Loucy (cell line): ENCODE results near the gene EP300.

Experiments
- H2AFZ ChIP-seq: fragments of 200-600 bp; sonication (generic); 2 replicates; pipeline ENCODE4 v1.6.0; 2016; ENCODE audit warnings: antibody characterized with exemption, mild to moderate bottlenecking, low read length, moderate library complexity
- H3F3A ChIP-seq: fragments of 200-600 bp; 2 replicates; pipeline ENCODE4 v1.6.0; 2016; ENCODE audit warnings: antibody characterized with exemption, low read depth, mild to moderate bottlenecking
- H3K27me3 ChIP-seq: fragments of 200-600 bp; sonication (generic); 2 replicates; pipeline ENCODE4 v1.6.1; 2014; ENCODE audit warnings: low read length, mild to moderate bottlenecking; ENCODE audit not compliant: insufficient read depth, poor library complexity, severe bottlenecking
- H3K36me3 ChIP-seq: fragments of 200-600 bp; sonication (generic); 2 replicates; pipeline ENCODE4 v1.6.1; 2016; ENCODE audit warnings: low read length; ENCODE audit not compliant: insufficient read depth
- H3K4me1 ChIP-seq: fragments of 200-600 bp; sonication (generic); 2 replicates; pipeline ENCODE4 v1.5.1; 2014; ENCODE audit warnings: low read length, mild to moderate bottlenecking; ENCODE audit not compliant: insufficient read depth, poor library complexity, severe bottlenecking
- H3K4me2 ChIP-seq: fragments of 200-600 bp; sonication (generic); 2 replicates; pipeline ENCODE4 v1.6.0; 2014; ENCODE audit warnings: antibody characterized with exemption, low read length, low read depth, mild to moderate bottlenecking; ENCODE audit not compliant: poor library complexity, severe bottlenecking
- H3K4me3 ChIP-seq: fragments of 200-600 bp; sonication (generic); 2 replicates; pipeline ENCODE4 v1.5.1; 2014; ENCODE audit warnings: low read length, mild to moderate bottlenecking, mixed read lengths; ENCODE audit not compliant: poor library complexity, severe bottlenecking
- H3K79me2 ChIP-seq: fragments of 200-600 bp; sonication (generic); 2 replicates; pipeline ENCODE4 v1.6.1; 2014; ENCODE audit warnings: low read length; ENCODE audit not compliant: insufficient read depth
- H3K9ac ChIP-seq: fragments of 200-600 bp; sonication (generic); 2 replicates; pipeline ENCODE4 v1.6.0; 2014; ENCODE audit warnings: mild to moderate bottlenecking, low read depth, low read length, moderate library complexity; ENCODE audit not compliant: poor library complexity, severe bottlenecking
- H3K9me2 ChIP-seq: fragments of 200-600 bp; sonication (generic); replicated peaks from 2 replicates; pipeline ENCODE4 v1.6.1; 2016; ENCODE audit warnings: low read depth, low read length, mixed read lengths
- H3K9me3 ChIP-seq: fragments of 200-600 bp; sonication (generic); 2 replicates; pipeline ENCODE4 v1.6.1; 2014; ENCODE audit warnings: mild to moderate bottlenecking, antibody characterized with exemption, low read length, low read depth; ENCODE audit not compliant: insufficient read depth
- H4K20me1 ChIP-seq: fragments of 200-600 bp; sonication (generic); 2 replicates; pipeline ENCODE4 v1.6.0; 2014; ENCODE audit warnings: antibody characterized with exemption, low read length, mild to moderate bottlenecking; ENCODE audit not compliant: insufficient read depth, poor library complexity, severe bottlenecking
- EZH2phosphoT487 ChIP-seq: fragments of 200-600 bp; IDR thresholded peaks from 2 replicates; pipeline ENCODE4 v1.6.1; 2018; ENCODE audit warnings: antibody characterized with exemption, mild to moderate bottlenecking, moderate library complexity, borderline replicate concordance
- TF ChIP-seq, protein P1 (sequence below): fragments of 200-600 bp; sonication (generic); conservative IDR thresholded peaks from 2 replicates; pipeline ENCODE4 v1.5.1; 2014; ENCODE audit warnings: mild to moderate bottlenecking, antibody characterized with exemption, low read length

EP300 gene

DNA sequence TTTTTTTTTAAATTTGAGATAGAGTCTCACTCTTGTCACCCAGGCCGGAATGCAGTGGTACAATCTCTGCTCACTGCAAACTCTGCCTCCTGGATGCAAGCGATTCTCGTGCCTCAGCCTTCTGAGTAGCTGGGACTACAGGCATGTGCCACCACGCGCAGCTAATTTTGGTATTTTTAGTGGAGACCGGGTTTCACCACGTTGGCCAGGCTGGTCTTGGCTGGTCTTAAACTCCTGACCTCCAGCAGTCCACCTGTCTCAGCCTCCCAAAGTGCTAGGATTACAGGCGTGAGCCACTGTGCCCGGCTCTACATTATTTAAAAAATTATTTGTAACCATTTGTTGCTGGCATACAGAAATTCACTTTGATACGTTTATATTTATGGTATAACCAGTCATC lies 18.6 kb downstream of the EP300 start:
- Histone ChIP-seq H3K4me2 (no peak overlapping the region), H3K4me1 (no peaks in the 10 kb centered on the region), H4K20me1 (peaks cover 91% of the 10 kb centered on the region), H2AFZ (no peak overlapping the region), H3K4me3 (no peak overlapping the region), H3K79me2 (peaks cover 95% of the 10 kb centered on the region), H3K9me3 (no peaks in the 10 kb centered on the region), H3K9me2 (no peaks in the 10 kb centered on the region), H3K36me3 (peaks cover 40% of the 10 kb centered on the region; the same call in 1 of the 2 replicates), H3K9ac (no peak overlapping the region), H3K27me3 (no peaks in the 10 kb centered on the region), H3F3A (no peaks in the 10 kb centered on the region)
- TF ChIP-seq, protein P1, sequence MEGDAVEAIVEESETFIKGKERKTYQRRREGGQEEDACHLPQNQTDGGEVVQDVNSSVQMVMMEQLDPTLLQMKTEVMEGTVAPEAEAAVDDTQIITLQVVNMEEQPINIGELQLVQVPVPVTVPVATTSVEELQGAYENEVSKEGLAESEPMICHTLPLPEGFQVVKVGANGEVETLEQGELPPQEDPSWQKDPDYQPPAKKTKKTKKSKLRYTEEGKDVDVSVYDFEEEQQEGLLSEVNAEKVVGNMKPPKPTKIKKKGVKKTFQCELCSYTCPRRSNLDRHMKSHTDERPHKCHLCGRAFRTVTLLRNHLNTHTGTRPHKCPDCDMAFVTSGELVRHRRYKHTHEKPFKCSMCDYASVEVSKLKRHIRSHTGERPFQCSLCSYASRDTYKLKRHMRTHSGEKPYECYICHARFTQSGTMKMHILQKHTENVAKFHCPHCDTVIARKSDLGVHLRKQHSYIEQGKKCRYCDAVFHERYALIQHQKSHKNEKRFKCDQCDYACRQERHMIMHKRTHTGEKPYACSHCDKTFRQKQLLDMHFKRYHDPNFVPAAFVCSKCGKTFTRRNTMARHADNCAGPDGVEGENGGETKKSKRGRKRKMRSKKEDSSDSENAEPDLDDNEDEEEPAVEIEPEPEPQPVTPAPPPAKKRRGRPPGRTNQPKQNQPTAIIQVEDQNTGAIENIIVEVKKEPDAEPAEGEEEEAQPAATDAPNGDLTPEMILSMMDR, result no peak
- no peak for TF ChIP-seq EZH2phosphoT487

DNA sequence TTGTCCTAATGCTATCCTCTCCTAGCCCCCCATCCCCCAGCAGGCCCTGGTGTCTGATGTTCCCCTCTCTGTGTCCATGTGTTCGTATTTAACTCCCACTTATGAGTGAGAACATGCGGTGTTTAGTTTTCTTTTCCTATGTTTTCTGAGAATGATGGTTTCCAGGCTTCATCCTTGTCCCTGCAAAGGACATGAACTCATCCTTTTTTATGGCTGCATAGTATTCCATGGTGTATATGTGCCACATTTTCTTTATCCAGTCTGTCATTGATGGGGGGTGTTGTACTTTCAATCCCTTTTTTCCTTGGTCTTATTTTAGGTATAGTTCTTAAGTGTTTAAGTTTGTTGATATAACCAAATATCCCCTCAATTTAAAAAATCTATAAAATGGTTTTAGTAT lies 23.9 kb downstream of the EP300 start:
- H2AFZ ChIP-seq, result no peak overlapping the region
- TF ChIP-seq, protein P1, result no peak
- no peak for TF ChIP-seq EZH2phosphoT487

DNA sequence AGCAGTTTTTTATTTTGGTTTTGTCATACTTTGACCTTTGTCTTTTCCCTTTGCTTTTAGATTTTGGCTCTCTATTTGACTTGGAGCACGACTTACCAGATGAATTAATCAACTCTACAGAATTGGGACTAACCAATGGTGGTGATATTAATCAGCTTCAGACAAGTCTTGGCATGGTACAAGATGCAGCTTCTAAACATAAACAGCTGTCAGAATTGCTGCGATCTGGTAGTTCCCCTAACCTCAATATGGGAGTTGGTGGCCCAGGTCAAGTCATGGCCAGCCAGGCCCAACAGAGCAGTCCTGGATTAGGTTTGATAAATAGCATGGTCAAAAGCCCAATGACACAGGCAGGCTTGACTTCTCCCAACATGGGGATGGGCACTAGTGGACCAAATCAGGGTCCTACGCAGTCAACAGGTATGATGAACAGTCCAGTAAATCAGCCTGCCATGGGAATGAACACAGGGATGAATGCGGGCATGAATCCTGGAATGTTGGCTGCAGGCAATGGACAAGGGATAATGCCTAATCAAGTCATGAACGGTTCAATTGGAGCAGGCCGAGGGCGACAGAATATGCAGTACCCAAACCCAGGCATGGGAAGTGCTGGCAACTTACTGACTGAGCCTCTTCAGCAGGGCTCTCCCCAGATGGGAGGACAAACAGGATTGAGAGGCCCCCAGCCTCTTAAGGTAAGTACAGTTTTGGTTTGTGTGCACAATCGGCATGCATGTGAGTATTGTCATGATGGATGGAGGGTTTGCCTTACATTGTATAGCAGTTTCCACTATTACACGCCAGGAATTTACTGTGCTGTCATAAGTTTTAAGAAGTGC lies 25.0 kb downstream of the EP300 start:
- Histone ChIP-seq H3K4me2 (no peak overlapping the region), H3K27me3 (no peaks in the 10 kb centered on the region), H4K20me1 (peaks cover 83% of the 10 kb centered on the region), H3K4me3 (no peak overlapping the region), H3K36me3 (peaks cover 70% of the 10 kb centered on the region; the same call in 1 of the 2 replicates), H3F3A (no peaks in the 10 kb centered on the region), H2AFZ (no peak overlapping the region), H3K4me1 (no peaks in the 10 kb centered on the region), H3K9ac (no peak overlapping the region), H3K9me3 (no peaks in the 10 kb centered on the region), H3K9me2 (no peaks in the 10 kb centered on the region), H3K79me2 (peaks cover 93% of the 10 kb centered on the region)
- TF ChIP-seq, protein P1, result no peak
- no peak for TF ChIP-seq EZH2phosphoT487

More for the DNA sequence above, 23.9 kb downstream of the EP300 start:
- H3K9me2 ChIP-seq, result no peaks in the 10 kb centered on the region
- H3K4me1 ChIP-seq, result no peaks in the 10 kb centered on the region
- H4K20me1 ChIP-seq, result peaks cover 81% of the 10 kb centered on the region
- peaks cover 66% of the 10 kb centered on the region; the same call in 1 of the 2 replicates for H3K36me3 ChIP-seq
- H3K79me2 ChIP-seq, result peaks cover 91% of the 10 kb centered on the region
- no peaks in the 10 kb centered on the region for H3F3A ChIP-seq
- no peak overlapping the region for H3K4me2 ChIP-seq
- no peak overlapping the region for H3K4me3 ChIP-seq
- no peaks in the 10 kb centered on the region for H3K27me3 ChIP-seq
- no peaks in the 10 kb centered on the region for H3K9me3 ChIP-seq
- no peak overlapping the region for H3K9ac ChIP-seq
